Smooth muscle cell (in vitro differentiated cells): Measurements from ENCODE around the gene CDHR2. TPM values are rescaled to one million over a fixed set of nuclear protein-coding genes. Genes with fewer than 3 reads are reported as not detected.

Experiments used
- DNase-seq: peaks from one replicate; lab custom pipeline; 2025; ENCODE audit not compliant: unreplicated experiment; lab: John Stamatoyannopoulos, UW
- H2AFZ ChIP-seq: fragments of 200-600 bp; sonication (generic); 2 replicates; pipeline ENCODE4 v1.6.0; 2016; ENCODE audit warnings: antibody characterized with exemption, low read depth, mild to moderate bottlenecking
- H3F3A ChIP-seq: fragments of 200-600 bp; sonication (generic); 2 replicates; pipeline ENCODE4 v1.6.0; 2017; ENCODE audit warnings: antibody characterized with exemption, low read depth
- H3K27ac ChIP-seq: fragments of 200-600 bp; sonication (generic); 2 replicates; pipeline ENCODE4 v1.5.1; 2016; ENCODE audit warnings: low read depth, mild to moderate bottlenecking
- H3K27me3 ChIP-seq: fragments of 200-600 bp; sonication (generic); 2 replicates; pipeline ENCODE4 v1.6.1; 2016; ENCODE audit warnings: low read depth, mild to moderate bottlenecking
- H3K36me3 ChIP-seq: fragments of 200-600 bp; sonication (generic); 2 replicates; pipeline ENCODE4 v1.5.1; 2016; ENCODE audit warnings: low read depth
- H3K4me1 ChIP-seq: fragments of 200-600 bp; sonication (generic); 2 replicates; pipeline ENCODE4 v1.5.1; 2016; ENCODE audit warnings: low read depth
- H3K4me2 ChIP-seq: fragments of 200-600 bp; sonication (generic); 2 replicates; pipeline ENCODE4 v1.6.0; 2016; ENCODE audit warnings: mild to moderate bottlenecking
- H3K4me3 ChIP-seq: fragments of 200-600 bp; sonication (generic); 2 replicates; pipeline ENCODE4 v1.5.1; 2016; ENCODE audit warnings: mild to moderate bottlenecking
- H3K79me2 ChIP-seq: fragments of 200-600 bp; sonication (generic); 2 replicates; pipeline ENCODE4 v1.6.0; 2016; ENCODE audit warnings: low read depth, mild to moderate bottlenecking
- H3K9ac ChIP-seq: fragments of 200-600 bp; sonication (generic); 2 replicates; pipeline ENCODE4 v1.6.0; 2016; ENCODE audit warnings: low read depth
- H3K9me3 ChIP-seq: fragments of 200-600 bp; sonication (generic); replicated peaks from 2 replicates; pipeline ENCODE4 v1.5.1; 2016; ENCODE audit warnings: low read depth
- H4K20me1 ChIP-seq: fragments of 200-600 bp; sonication (generic); 2 replicates; pipeline ENCODE4 v1.6.0; 2016; ENCODE audit warnings: low read depth
- CTCF ChIP-seq: fragments of 200-600 bp; sonication (generic); IDR thresholded peaks from 2 replicates; pipeline ENCODE4 v1.5.1; 2017; ENCODE audit warnings: borderline replicate concordance, mild to moderate bottlenecking, antibody characterized with exemption; ENCODE audit not compliant: insufficient read depth, poor library complexity, severe bottlenecking
- WGBS: methylation state at CpG from one replicate; pipeline ENCODE4 v1.1.7; 2016; ENCODE audit warnings: low lambda C conversion rate; 5-methylcytosine and 5-hydroxymethylcytosine counted together
- polyA plus RNA-seq: library from polyadenylated mRNA; unstranded; fragments of >200 nt; fragmentation: Nextera tagmentation; extraction: Ambion mirVana; gene quantifications from 2 replicates; pipeline ENCODE4 v1.2.1, GENCODE V29; 2016
- total RNA-seq: library from RNA; depleted of rRNA; stranded (reverse); fragments of >200 nt; gene quantifications from 2 replicates; pipeline ENCODE4 v1.2.3, GENCODE V29; 2014

The CDHR2 gene
- total and polyA plus RNA-seq, 2 experiments from 2014 or later = 0.13 TPM; not detected in 1

GRCh38 chr5:176562189-176562588 is 13.0 kb downstream of the CDHR2 start:
- Histone ChIP-seq H3K9me3 (no peaks in the 10 kb centered on the region), H3K27ac (no peak overlapping the region), H3K27me3 (no peaks in the 10 kb centered on the region), H3K79me2 (no peaks in the 10 kb centered on the region), H4K20me1 (no peaks in the 10 kb centered on the region), H3K9ac (no peak overlapping the region), H3K4me1 (no peaks in the 10 kb centered on the region), H3F3A (no peaks in the 10 kb centered on the region), H3K4me3 (no peak overlapping the region), H3K4me2 (no peak overlapping the region), H2AFZ (no peak overlapping the region), H3K36me3 (no peaks in the 10 kb centered on the region)
- no peak for DNase-seq
- WGBS = 89% methylated on average over 6 of the region's 10 CpGs
- no peak for TF ChIP-seq CTCF

- H3K4me2 ChIP-seq = no peak overlapping the region
- no peaks in the 10 kb centered on the region for H4K20me1 ChIP-seq
- H3K27me3 ChIP-seq = no peaks in the 10 kb centered on the region
- H3K79me2 ChIP-seq = no peaks in the 10 kb centered on the region
- WGBS = 54% methylated on average over 10 of the region's 10 CpGs
- no peak for TF ChIP-seq CTCF
- H3F3A ChIP-seq = no peaks in the 10 kb centered on the region
- DNase-seq = no peak
- no peak overlapping the region for H3K9ac ChIP-seq
- no peak overlapping the region for H3K4me3 ChIP-seq
- peak overlapping the region; percentile 74 for H3K27ac ChIP-seq
- no peaks in the 10 kb centered on the region for H3K36me3 ChIP-seq
- H3K9me3 ChIP-seq = no peaks in the 10 kb centered on the region
- no peaks in the 10 kb centered on the region for H3K4me1 ChIP-seq
- H2AFZ ChIP-seq = peak overlapping the region; percentile 21
Observed at GRCh38 chr5:176564002-176564401, 14.9 kb downstream of the CDHR2 start.

GRCh38 chr5:176565760-176566288 is 16.7 kb downstream of the CDHR2 start:
- Histone ChIP-seq H3K4me3 (no peak overlapping the region), H3K9ac (no peak overlapping the region)
- TF ChIP-seq CTCF = no peak

GRCh38 chr5:176568657-176569056 is 19.5 kb downstream of the CDHR2 start:
- Histone ChIP-seq H4K20me1 (no peaks in the 10 kb centered on the region), H3K27me3 (no peaks in the 10 kb centered on the region), H3K4me1 (no peaks in the 10 kb centered on the region), H3K9me3 (no peaks in the 10 kb centered on the region), H3K36me3 (no peaks in the 10 kb centered on the region), H3K79me2 (no peaks in the 10 kb centered on the region), H3K4me2 (no peak overlapping the region), H3K27ac (no peak overlapping the region), H3K9ac (no peak overlapping the region), H3K4me3 (no peak overlapping the region), H2AFZ (no peak overlapping the region), H3F3A (no peaks in the 10 kb centered on the region)
- DNase-seq = no peak
- WGBS = 91% methylated on average over 18 of the region's 18 CpGs
- TF ChIP-seq CTCF = no peak

More at GRCh38 chr5:176565760-176566288, 16.7 kb downstream of the CDHR2 start:
- no peaks in the 10 kb centered on the region for H3K36me3 ChIP-seq
- no peaks in the 10 kb centered on the region for H3K27me3 ChIP-seq
- no peaks in the 10 kb centered on the region for H3F3A ChIP-seq
- DNase-seq = no peak
- H3K4me1 ChIP-seq = no peaks in the 10 kb centered on the region
- no peaks in the 10 kb centered on the region for H3K9me3 ChIP-seq
- H3K79me2 ChIP-seq = no peaks in the 10 kb centered on the region
- no peaks in the 10 kb centered on the region for H4K20me1 ChIP-seq
- WGBS = 69% methylated on average over 6 of the region's 6 CpGs
- H3K27ac ChIP-seq = no peak overlapping the region
- no peak overlapping the region for H2AFZ ChIP-seq
- no peak overlapping the region for H3K4me2 ChIP-seq
